Measurements from ENCODE around the gene MAT2B.

MAT2B gene

DNA sequence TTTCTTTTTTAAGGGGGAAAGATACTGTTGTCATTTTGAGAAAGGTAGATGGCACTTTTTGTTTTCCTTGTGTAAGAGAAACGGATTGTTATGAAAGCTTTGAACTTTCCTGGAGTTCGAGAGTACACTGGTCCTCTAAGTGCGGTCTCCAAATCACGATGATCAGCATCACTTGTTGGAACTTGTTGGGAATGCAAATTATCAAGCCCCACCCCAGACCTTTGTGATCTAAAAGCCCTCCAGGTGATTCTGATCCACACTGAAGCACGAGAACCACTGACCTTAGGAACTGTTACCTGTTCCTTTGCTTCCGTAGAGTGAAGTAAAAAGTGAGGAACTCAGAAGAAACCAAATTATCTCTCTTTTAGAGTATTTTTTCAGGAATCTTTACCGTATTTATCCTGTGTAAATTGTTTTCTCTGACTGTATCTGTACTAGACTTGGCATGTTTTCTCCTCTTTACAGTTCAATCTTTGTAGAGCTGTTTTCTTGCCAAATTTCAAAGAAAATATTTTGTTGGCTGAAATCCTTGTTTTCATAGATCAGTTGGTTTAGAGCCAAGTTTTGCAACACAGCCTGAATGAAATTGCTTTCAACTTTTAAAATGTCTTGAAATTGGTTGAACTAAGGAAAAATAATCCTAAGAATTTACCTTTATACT is 4.0 kb downstream of the MAT2B start:
- TF ChIP-seq, protein P1, sequence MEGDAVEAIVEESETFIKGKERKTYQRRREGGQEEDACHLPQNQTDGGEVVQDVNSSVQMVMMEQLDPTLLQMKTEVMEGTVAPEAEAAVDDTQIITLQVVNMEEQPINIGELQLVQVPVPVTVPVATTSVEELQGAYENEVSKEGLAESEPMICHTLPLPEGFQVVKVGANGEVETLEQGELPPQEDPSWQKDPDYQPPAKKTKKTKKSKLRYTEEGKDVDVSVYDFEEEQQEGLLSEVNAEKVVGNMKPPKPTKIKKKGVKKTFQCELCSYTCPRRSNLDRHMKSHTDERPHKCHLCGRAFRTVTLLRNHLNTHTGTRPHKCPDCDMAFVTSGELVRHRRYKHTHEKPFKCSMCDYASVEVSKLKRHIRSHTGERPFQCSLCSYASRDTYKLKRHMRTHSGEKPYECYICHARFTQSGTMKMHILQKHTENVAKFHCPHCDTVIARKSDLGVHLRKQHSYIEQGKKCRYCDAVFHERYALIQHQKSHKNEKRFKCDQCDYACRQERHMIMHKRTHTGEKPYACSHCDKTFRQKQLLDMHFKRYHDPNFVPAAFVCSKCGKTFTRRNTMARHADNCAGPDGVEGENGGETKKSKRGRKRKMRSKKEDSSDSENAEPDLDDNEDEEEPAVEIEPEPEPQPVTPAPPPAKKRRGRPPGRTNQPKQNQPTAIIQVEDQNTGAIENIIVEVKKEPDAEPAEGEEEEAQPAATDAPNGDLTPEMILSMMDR (IDR thresholded peaks at IDR 0.05) = no peak
- Histone ChIP-seq H3K4me3 (peak overlapping the region; percentile 51), H3K27ac (peak overlapping the region; percentile 26 to 37)
- DNase-seq (ENCODE audit: low spot score) = no peak

DNA sequence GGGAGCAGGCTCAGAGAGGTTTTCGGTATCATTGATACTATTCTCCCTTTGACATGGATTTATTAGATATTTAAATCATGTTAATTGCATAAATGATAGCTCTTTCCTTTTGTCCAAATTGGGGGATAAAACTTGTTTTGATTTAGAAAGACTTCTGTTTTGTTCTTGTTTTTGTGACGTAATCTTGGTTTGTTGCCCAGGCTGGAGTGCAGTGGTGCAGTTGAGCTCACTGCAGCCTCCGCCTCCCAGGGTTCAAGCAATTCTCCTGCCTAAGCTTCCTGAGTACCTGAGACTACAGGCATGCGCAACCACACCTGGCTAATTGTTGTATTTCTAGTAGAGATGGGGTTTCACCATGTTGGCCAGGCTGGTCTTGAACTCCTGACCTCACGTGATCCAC is 7.1 kb downstream of the MAT2B start:
- TF ChIP-seq, protein P1 (IDR thresholded peaks at IDR 0.05) = no peak
- DNase-seq (ENCODE audit: low spot score) = no peak
- Histone ChIP-seq H3K27ac (no peak overlapping the region), H3K4me3 (no peak overlapping the region)

DNA sequence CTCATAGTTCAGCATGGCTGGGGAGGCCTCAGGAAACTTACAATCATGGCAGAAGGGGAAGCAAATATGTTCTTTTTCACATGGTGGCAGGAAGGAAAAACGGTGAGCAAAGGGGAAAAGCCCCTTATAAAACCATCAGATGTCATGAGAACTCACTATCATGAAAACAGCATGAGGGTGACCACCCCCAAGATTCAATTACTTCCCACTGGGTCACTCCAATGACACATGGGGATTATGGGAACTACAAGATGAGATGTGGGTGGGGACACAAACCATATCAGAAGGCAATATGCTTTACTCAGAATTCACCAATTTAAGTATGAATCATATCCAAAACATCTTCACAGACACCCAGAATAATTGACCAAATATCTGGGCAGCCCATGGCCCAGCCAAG is 19.7 kb downstream of the MAT2B start:
- H3K27ac ChIP-seq = no peak overlapping the region
- no peak for DNase-seq (ENCODE audit: low spot score)
- TF ChIP-seq, protein P1 (IDR thresholded peaks at IDR 0.05) = no peak
- H3K4me3 ChIP-seq = no peak overlapping the region

DNA sequence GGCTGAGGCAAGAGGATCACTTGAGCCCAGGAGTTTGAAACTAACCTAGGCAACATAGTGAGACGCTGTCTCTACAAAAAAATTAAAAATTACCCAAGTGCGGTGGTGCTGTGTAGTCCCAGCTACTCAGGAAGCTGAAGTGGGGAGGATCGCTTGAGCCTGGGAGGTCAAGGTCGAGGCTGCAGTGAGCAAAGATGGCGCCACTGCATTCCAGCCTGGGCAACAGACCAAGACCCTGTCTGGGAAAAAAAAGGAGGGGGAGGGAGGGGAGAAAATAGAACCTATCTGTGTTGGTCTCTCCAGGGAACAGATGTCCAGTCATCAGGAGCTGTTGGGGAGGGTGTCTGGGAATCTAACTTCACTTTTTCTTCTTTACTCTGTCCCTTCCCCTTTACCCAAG is 24.3 kb downstream of the MAT2B start:
- TF ChIP-seq, protein P1 (IDR thresholded peaks at IDR 0.05) = no peak
- DNase-seq (ENCODE audit: low spot score) = no peak
- H3K27ac ChIP-seq = no peak overlapping the region
- no peak overlapping the region for H3K4me3 ChIP-seq

DNA sequence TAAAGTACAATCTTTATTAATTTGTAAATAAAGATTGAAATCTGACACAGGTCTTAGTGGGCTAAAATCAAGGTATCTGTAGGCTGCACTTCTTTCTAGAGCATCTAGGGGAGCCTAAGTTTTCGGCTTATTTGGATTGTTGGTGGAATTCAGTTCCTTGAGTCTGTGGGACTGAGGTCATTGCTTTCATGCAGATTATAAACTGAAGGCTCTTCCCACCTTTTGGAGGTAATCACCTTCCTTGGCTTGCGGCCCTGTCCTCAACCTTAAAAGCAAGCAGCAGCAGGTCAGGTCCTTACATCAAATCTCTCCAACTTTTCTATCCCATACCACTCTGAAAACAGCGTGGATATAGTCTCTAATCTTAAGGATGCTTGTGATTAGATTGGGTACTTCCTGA is 25.9 kb downstream of the MAT2B start:
- H3K27ac ChIP-seq = no peak overlapping the region
- no peak overlapping the region for H3K4me3 ChIP-seq
- DNase-seq (ENCODE audit: low spot score) = no peak
- TF ChIP-seq, protein P1 (IDR thresholded peaks at IDR 0.05) = no peak

DNA sequence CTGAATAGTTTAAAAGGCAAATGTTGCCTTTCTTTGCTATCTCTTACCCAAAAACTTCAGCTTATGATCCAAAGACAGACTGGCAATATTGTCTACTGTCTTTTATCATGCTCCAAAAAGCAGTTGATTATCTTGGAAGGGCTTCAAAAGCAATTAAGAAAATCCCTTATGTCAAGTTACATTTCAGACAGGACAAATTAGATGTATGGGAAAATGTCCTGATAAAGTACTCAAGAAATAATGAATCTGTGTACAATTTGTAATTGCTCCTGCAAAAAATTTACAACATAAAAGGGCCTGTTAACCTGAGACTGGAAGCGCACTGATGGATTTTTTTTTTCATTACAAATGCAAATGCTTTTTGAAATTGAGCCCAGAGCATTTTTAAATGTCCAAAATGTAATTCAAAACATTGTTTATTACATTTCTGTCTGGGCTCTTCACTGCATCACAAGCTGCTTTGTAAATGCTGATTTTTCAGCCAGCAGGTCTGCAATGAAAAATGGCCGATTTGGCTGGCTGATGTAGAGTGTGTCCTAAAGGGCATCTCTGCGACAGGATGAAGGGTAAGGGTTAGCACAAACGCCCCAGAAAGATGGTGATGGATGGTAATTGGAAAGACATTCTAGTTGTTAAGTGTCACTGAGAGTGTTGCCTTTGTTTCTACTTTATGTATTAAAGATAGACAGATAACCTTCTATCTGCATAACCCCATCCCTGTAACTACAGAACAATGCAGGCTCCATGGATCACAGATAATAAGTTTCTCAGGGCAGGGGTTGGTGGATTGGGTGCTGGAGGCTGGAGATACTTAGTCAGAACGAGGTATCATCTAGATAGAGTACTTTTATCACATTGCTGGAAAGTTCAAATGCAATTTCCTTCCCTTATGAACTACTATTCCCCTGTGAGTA is 27.0 kb downstream of the MAT2B start:
- Histone ChIP-seq H3K27ac (no peak overlapping the region), H3K4me3 (no peak overlapping the region)
- TF ChIP-seq, protein P1 (IDR thresholded peaks at IDR 0.05) = no peak

More for the DNA sequence above, 27.0 kb downstream of the MAT2B start:
- no peak for DNase-seq (ENCODE audit: low spot score)
